ENCODE data around the gene INTS1.

The INTS1 gene

DNA sequence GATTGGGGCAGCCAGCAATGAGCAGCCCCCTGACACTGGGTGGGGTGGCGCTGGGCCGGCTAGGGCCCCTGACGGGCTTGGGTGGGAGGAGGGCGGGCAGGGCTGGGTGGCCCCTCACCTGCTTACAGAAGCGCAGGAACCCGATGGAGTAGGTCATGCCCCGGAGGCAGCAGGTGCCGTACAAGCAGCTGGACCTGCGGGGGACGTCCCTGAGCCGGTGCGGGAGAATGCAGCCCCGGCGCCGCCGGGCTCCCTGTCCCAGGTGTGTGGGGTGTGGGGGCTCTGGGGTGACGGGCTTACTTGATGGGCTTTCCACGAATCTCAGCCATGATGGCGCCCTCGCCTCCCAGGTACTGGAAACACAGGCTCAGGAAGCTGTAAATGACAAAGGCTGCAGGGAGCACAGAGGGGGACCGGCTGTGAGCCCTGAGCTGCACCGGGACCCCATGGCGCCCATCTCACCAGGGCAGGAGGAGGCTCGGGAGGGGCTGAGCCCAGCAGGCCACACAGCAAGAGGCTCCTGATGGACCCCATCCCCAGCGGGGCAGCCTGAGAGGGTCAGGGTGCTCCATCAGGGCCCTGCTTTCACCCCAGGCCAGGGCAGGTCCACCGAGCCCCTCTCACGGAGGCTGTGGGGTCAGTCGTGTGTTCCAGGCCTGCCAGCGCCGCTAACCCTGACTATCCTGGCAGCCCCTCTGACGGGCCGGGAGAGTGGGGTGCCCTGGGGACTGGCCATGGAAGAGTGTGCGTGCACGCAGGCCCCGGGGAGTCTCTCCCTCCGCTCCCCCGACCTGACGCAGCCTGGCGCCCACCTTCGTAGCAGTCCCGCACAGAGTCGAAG is 46.0 kb upstream of the INTS1 start:
- CTCF ChIA-PET, result no interaction called here
- TF ChIP-seq ZNF384 (IDR thresholded peaks at IDR 0.05), result no peak
- no peak for TF ChIP-seq TARDBP (IDR thresholded peaks at IDR 0.05)
- no peak for TF ChIP-seq FOXK2 (IDR thresholded peaks at IDR 0.05)
- TF ChIP-seq CTBP1 (IDR thresholded peaks at IDR 0.05; ENCODE audit: borderline replicate concordance), result no peak
- no peak for TF ChIP-seq SP1 (IDR thresholded peaks at IDR 0.05)
- TF ChIP-seq L3MBTL2 (conservative IDR thresholded peaks at IDR 0.05), result no peak
- no peak for TF ChIP-seq FOXA1 (IDR thresholded peaks at IDR 0.05)
- TF ChIP-seq, protein P1, sequence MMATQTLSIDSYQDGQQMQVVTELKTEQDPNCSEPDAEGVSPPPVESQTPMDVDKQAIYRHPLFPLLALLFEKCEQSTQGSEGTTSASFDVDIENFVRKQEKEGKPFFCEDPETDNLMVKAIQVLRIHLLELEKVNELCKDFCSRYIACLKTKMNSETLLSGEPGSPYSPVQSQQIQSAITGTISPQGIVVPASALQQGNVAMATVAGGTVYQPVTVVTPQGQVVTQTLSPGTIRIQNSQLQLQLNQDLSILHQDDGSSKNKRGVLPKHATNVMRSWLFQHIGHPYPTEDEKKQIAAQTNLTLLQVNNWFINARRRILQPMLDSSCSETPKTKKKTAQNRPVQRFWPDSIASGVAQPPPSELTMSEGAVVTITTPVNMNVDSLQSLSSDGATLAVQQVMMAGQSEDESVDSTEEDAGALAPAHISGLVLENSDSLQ (IDR thresholded peaks at IDR 0.05), result no peak
- TF ChIP-seq SUZ12 (IDR thresholded peaks at IDR 0.05), result no peak
- POLR2A ChIA-PET, result no interaction called here
- no peak for DNase-seq (ENCODE audit: extremely low spot score)

DNA sequence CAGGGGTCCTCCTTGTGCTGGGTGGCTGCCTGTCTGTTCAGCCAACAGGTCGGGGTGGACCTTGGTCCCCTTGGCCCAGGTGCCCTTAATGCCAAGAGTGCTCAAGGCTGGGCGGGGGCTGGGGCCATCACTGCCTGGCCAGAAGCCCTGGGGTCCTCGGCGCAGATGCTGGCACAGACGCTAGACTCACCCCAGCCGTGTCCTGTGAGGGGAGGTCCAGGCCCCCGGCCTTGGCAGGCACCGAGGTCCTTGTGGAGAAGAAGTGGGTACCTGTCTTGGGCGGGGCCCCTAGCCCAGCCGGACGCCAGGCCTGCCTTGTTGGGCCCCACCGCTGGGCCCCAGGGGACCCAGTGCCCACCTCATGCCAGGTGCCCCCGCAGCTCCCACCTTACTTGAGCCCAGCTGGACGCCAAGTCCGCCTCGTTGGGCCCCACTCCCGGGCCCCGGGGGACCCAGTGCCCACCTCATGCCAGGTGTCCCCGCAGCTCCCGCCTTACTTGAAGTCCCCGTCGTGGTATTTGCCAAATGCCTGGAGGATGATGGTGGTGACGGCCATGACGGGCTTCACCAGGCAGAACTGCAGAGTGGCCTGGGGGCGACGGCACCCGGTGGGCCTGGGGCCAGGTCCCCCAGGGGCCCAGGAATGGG is 45.3 kb upstream of the INTS1 start:
- DNase-seq (ENCODE audit: extremely low spot score), result no peak
- ChIA-PET POLR2A (no interaction called here), CTCF (no interaction called here)
- TF ChIP-seq SP1 (IDR thresholded peaks at IDR 0.05) (no peak), ZNF384 (IDR thresholded peaks at IDR 0.05) (no peak), ARNT (IDR thresholded peaks at IDR 0.05) (no peak), BHLHE40 (IDR thresholded peaks at IDR 0.05; ENCODE audit: borderline replicate concordance) (no peak)

DNA sequence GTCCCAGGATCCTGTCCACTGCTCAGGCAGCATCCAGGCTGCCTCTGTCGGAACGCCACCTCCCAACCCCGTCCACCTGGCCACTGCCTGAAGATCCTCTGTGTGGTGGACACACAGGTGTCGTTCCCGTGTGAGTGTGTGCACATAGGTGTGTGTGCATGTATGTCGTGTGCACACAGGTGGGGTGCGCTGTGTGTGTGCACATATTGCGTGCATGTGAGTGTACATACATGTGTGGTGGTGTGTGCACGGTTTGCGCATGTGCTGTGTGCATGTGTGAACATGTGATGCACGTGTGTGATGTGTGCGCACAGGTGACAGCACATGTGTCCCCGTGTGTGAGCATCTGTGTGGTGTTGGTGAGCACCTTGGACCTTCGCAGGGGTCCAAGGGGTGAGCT is 44.8 kb upstream of the INTS1 start:
- ChIA-PET CTCF (no interaction called here), POLR2A (no interaction called here)
- TF ChIP-seq LEF1 (IDR thresholded peaks at IDR 0.05; ENCODE audit: borderline replicate concordance), result no peak
- no peak for TF ChIP-seq ELF4 (IDR thresholded peaks at IDR 0.05)
- TF ChIP-seq ZNF384 (IDR thresholded peaks at IDR 0.05), result no peak
- no peak for TF ChIP-seq FOXA1 (IDR thresholded peaks at IDR 0.05)
- DNase-seq (ENCODE audit: extremely low spot score), result no peak

DNA sequence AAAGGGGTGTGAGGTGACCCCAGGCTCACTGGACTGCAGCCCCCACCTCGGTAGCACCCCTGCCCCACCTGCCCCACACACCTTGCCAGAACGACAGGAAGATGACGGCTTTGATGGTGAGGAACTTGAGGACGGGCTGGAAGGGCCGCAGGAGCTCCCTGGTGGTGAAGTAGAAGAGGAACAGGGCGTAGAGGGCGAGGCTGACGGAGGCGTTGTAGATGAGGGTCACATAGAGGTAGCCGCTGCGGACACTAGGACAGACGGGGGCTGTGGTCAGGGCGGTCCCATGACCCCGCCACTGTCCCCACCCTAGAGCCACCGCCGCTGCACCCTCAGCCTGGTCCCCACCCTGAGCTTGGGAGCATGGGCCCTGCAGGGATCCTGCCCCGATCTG is 44.2 kb upstream of the INTS1 start:
- TF ChIP-seq ZNF384 (IDR thresholded peaks at IDR 0.05) (no peak), CTBP1 (IDR thresholded peaks at IDR 0.05; ENCODE audit: borderline replicate concordance) (no peak), L3MBTL2 (conservative IDR thresholded peaks at IDR 0.05) (no peak), TARDBP (IDR thresholded peaks at IDR 0.05) (no peak), ELF4 (IDR thresholded peaks at IDR 0.05) (no peak), SP1 (IDR thresholded peaks at IDR 0.05) (no peak), FOXK2 (IDR thresholded peaks at IDR 0.05) (no peak), FOXM1 (IDR thresholded peaks at IDR 0.05; ENCODE audit: borderline replicate concordance) (no peak), LEF1 (IDR thresholded peaks at IDR 0.05; ENCODE audit: borderline replicate concordance) (no peak), HDGF (IDR thresholded peaks at IDR 0.05; ENCODE audit: borderline replicate concordance) (no peak), BHLHE40 (IDR thresholded peaks at IDR 0.05; ENCODE audit: borderline replicate concordance) (no peak), SUZ12 (IDR thresholded peaks at IDR 0.05) (no peak)
- TF ChIP-seq, protein P1 (IDR thresholded peaks at IDR 0.05), result no peak
- no peak for DNase-seq (ENCODE audit: extremely low spot score)
- ChIA-PET POLR2A (no interaction called here), CTCF (no interaction called here)

DNA sequence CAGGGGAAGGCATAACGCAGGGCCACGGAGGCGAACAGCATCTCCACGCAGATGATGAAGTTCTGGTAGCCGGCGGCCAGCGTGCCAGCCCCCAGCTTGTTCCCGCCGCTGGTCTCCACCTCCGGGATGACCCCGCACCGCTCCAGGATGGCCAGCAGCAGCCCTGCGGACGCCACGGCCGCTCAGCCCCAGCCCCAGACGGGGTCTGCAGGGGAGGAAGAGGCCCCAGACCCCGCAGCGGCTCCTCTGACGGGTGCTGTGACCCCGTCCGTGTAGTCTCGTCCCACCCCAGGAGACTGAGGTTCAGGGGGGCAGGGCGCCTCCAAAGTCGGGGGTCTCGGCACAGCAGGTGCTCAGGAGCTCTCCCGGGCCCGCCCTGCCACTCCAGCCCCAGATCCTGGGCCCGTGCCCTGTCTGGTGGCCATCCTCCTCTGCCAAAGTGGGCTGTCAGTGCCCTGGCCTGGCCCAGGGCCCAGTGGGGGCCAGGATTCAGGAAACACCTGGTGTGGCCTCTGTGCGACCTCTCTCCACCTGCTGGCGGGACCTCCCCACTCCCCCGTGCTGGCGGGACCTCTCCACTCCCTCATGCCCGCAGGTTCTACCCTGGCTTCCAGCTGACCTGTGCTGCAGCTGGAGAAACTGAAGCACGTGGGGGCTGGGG is 43.7 kb upstream of the INTS1 start:
- POLR2A ChIA-PET, result no interaction called here
- TF ChIP-seq TARDBP (IDR thresholded peaks at IDR 0.05) (no peak), ELF4 (IDR thresholded peaks at IDR 0.05) (no peak), NFRKB (IDR thresholded peaks at IDR 0.05) (no peak), FOXA1 (IDR thresholded peaks at IDR 0.05) (no peak), FOXM1 (IDR thresholded peaks at IDR 0.05; ENCODE audit: borderline replicate concordance) (no peak)
- no peak for DNase-seq (ENCODE audit: extremely low spot score)
- CTCF ChIA-PET, result no interaction called here

DNA sequence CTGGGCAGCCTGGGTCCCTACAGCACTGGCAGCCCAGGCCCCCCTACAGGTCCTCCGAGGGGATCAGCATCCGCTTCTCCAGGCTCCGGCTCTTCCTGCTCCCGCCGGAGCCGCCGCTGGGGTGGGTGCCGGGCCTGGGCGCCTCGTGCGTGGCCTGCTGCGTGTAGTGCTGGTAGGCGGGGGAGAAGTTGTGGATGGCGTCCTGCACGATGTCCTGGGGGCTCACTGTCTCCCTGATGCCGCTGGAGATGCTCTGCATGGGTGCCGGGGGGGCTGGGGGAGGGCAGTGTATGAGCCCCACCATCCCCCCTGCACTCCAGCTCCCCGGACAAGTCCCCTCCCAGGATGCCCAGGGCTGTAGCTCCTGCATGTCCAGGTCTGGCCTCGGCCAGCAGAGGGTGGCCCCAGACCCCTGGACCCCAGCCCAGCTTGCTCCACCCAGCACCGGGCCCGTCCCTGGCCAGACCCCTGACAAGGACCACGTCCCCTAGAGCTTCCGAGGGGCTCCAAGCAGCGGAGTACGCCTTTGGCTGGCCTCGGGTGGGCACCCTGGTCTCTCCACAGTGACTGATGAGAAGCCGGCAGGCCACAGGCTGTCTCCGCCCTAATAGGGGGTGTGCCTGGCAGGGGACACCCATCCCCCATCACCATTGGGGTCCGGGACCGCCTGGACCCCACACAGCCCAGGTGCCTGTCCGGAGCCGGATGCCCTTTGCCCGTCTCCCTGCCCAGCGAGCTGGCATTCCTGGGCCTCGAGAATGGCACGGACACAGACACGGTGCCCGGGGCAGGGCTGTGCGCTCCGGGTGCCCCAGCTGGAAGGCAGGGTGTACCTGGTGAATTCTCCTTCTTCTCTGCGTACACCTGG is 43.0 kb upstream of the INTS1 start:
- ChIA-PET POLR2A (no interaction called here), CTCF (interaction anchor here (0.6 kb wide), 1 partner anchor 71 kb away, joined by 3 read pairs; no protein-coding TSS in a partner anchor)

More for the DNA sequence above, 43.0 kb upstream of the INTS1 start:
- TF ChIP-seq HDGF (IDR thresholded peaks at IDR 0.05; ENCODE audit: borderline replicate concordance) (no peak), L3MBTL2 (conservative IDR thresholded peaks at IDR 0.05) (no peak), FOXK2 (IDR thresholded peaks at IDR 0.05) (no peak), LEF1 (IDR thresholded peaks at IDR 0.05; ENCODE audit: borderline replicate concordance) (no peak), SP1 (IDR thresholded peaks at IDR 0.05) (no peak), ARNT (IDR thresholded peaks at IDR 0.05) (no peak), NFRKB (IDR thresholded peaks at IDR 0.05) (no peak), SUZ12 (IDR thresholded peaks at IDR 0.05) (no peak)
- TF ChIP-seq, protein P1 (IDR thresholded peaks at IDR 0.05), result no peak
- DNase-seq (ENCODE audit: extremely low spot score), result no peak
